AG08396 (cell line): ENCODE results near the gene KRTAP12-4.
"Not testable (repeated sequence)": the region's sequence is repeated elsewhere in the genome, so short reads cannot be mapped to it uniquely, and the experiment has no call there.

Experiments used
- DNase-seq: peaks from one replicate; pipeline ENCODE4 v3.0.0; 2012; ENCODE audit warnings: low spot score, mixed read lengths

Gene KRTAP12-4

DNA sequence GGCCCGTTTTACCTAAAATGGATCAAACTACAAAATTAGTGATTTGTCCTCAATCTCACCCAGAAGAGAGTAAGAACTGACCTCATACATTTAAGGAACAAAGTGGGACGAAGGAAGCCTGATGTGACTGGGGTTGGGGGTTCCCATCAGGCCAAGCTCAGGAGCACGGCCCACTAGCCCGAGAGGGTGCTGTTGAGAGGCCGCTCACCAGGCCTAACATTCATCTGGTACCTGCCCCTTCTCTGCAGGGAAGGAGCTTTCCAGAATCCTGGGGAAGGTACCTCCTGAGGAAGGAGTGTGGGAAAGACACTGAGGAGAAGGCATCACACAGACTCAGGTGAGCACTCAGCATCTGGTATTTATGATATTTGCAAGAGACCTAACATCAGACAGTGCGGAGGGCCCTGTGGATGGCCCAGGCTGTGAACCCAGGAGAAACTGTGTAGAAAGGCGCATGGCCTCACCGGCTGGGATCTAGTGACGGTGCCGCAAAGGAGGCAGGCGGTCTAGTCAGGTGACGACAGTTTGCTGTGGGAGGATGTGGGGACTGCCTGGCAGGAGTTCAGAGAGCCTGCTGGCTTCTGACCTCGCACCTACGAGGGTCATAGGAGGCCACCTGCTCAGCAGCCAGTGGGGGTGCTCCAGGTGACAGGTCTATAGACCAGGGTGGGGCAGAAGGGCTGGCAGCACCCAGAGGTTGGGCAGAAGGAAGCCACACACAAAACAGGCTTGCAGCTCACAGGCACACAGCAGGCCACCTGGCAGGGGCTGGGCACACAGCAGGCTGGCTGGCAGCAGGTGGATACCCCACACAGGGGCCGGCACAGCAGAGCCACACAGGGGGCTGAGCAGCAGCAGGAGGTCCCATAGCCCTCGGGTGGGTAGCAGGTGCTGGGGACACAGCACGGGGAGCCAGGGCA, 543 bp downstream of the KRTAP12-4 start:
- no peak for DNase-seq

DNA sequence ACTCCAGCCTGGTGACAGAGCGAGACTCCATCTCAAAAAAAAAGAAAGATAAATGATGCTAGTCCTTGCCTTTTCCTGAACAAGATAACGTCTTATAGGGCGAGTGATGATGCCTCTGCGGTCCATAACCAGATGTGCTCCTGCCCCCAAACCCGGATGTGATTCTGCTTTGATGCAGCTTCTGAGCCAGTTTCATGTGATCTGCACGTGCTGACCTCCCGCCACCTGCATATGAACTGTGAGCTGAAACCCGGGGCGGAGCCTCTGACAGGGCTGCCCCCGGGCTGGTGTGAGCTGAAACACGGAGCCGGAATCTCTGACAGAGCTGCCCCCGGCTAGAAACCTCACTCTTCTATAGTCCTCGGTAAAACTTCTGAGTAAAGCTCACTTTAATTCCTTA, 1.3 kb downstream of the KRTAP12-4 start:
- DNase-seq, result no peak

DNA sequence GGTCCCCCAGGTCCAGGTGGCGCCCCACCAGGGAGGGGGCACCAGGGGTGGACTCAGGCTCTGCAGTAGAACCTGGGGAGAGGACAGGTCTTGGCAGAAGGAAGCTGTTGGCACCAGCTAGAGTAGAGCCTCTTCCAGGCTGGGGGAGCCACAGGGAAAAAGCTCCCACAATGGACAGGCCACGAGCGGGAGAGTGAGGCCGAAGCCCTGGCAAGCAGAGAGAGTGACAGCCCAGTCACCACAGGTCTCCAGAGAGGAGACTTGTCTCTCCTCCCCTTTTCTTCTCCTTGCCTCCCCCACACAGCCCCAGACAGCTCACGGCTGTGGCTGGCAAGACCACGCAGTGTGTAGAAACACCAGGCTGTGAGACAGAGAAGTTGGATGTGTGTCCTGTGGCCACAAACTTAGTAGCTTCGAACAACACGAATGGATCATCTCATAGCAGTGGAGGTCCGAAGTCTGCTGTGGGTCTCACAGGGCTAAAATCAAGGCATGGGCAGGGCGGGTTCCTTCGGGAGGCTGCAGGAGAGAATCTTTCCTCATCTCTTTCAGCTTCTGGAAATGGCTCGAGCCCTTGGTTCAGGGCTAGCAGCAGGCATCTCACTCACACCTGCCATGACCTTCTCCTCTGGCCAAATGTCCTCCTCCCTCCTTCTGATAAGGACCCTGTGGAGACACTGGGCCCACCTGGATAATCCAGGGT, 3.3 kb downstream of the KRTAP12-4 start:
- DNase-seq, result no peak

DNA sequence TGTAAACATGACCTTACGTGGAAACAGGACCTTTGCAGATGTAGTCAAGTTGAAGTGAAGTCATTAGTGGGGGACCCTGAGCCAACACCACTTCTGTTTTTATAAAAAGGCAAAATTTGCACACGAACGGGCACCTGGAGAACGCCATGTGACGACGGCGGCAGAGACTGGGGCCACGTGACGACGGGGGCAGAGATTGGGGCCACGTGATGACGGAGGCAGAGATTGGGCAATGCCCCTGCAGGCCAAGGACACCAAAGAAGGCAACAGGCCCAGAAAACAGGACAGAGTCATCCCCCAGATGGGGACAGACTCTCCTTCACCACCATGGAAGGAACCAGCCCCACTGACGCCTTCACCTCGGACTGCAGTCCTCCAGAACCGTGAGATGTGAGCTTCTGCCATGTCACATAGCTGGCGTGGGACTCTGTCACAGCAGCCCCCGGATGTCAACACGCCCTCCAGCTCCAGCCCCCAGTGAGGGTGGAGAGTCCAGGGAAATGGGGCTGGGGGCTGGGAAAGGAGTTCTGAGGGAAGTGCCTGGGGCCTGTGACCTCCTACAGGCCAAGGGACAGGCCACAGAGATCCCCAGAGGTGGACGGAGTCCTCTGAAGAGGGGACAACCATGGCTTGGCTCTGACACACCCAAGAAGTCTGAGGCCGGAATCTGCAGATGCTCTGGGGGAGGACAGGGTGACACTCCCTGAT, 4.0 kb downstream of the KRTAP12-4 start:
- no peak for DNase-seq

DNA sequence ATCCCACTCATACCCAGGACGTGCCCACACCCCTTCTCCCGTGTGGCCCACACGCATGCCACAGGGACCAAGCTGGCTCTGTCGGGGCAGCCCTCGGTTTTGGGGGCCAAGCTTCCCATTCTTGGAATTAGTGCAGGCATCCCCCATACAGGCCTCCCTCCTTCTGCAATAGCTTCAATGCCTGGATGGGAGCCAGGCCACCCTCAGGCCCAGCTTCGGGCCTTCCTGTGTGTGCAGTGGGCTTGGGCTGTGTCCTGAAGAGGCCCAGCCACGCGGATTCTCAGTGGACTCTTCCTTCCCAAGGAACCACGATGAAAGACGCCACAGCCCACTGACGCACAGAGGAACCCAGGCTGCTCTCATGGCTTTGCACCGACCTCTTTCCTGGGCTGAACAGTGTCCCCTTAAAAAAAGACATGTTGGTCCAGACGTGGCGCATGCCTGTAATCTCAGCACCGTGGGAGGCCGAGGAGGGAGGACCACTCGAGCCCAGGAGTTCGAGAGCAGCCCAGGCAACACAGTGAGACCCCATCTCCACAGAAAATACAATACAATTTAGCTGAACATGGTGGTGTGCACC, 4.8 kb downstream of the KRTAP12-4 start:
- DNase-seq, result no peak

DNA sequence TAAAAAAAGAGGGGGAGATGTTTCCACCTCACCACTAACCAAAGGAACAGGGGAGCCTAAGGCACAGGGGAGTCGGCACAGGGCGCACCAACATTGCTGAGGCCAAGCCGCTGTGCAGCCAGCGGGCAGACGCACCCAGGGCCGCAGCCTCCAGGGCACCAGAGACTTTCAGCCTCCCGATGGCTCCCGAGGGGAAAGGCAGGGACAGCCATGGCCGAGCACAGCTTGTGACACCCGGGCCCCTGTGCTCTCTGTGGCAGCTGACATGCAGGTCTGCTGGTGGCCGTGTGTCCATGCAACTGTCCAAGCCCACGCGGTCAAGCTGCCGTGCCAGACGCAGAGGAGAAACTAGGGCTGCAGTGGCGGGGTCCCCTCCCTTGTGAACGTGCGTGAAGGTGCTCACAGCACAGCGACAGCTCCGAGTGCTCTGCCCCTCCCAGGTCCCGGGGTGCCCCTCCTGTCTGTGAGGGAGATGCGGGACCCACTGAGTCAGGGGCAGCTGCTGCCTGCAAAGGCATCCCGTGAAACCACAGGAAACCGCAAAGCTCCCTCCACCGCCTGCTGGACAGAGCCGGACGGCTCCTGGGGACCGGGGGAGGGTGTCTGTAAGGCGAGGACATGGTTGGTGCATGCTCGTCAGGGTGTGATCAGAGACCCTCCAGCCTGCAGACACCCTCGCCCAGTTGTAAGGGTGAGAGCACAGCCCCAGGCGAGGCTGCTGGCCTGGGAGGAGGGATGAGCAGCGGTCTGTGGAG, 5.7 kb downstream of the KRTAP12-4 start:
- no peak for DNase-seq

DNA sequence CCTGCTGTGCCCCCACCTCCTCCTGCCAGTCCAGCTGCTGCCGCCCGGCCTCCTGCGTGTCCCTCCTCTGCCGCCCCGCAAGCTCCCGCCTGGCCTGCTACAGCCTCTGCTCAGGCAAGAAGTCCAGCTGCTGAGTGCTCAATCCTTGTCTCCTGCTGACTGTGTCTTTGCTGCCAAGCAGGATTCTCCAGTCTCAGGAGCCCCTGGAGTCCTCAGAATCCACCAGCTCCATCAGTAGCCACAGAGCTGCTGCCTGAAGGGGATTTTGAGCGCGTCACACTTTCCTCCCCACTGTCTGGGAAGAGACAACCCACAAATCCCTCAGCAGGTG, 7.3 kb downstream of the KRTAP12-4 start:
- no peak for DNase-seq

DNA sequence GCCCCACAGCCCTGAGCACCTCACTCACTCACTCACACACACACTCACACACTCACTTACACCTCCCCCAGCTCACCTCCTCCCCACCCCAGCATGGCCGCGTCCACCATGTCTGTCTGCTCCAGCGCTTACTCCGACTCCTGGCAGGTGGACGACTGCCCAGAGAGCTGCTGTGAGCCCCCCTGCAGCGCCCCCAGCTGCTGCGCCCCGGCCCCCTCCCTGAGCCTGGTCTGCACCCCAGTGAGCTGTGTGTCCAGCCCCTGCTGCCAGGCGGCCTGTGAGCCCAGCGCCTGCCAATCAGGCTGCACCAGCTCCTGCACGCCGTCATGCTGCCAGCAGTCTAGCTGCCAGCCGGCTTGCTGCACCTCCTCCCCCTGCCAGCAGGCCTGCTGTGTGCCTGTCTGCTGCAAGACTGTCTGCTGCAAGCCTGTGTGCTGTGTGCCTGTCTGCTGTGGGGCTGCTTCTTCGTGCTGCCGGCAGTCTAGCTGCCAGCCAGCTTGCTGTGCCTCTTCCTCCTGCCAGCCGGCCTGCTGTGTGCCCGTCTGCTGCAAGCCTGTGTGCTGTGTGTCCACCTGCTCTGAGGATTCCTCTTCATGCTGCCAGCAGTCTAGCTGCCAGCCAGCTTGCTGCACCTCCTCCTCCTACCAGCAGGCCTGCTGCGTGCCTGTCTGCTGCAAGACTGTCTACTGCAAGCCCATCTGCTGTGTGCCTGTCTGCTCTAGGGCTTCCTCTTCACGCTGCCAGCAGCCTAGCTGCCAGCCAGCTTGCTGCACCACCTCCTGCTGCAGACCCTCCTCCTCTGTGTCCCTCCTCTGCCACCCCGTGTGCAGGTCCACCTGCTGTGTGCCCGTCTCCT, 7.9 kb downstream of the KRTAP12-4 start, which contains the start of gene KRTAP10-11:
TSS of gene KRTAP10-11 (plus strand) at position 49 of the 856 bp plus-strand sequence. CDS start at position 94, 45 bp downstream.
- DNase-seq, result not testable (repeated sequence)

DNA sequence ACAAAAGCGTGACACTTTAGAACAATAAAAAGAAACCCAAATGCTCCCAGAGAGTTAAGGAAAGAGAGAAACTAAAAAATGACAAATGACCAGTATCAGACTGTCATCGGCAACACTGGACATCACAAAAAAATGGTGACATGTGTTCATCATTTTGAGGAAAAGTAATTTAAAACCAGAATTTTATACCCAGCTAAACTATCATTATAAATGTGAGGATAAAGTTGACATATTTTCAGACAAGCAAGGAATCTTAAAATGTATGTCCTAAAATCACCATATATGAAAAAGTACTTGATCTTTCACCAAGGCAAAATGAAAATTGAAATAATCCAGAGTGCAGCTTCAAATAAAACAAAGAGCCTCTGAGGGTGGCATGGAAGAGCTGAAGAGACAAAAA, 9.6 kb downstream of the KRTAP12-4 start:
- no peak for DNase-seq

DNA sequence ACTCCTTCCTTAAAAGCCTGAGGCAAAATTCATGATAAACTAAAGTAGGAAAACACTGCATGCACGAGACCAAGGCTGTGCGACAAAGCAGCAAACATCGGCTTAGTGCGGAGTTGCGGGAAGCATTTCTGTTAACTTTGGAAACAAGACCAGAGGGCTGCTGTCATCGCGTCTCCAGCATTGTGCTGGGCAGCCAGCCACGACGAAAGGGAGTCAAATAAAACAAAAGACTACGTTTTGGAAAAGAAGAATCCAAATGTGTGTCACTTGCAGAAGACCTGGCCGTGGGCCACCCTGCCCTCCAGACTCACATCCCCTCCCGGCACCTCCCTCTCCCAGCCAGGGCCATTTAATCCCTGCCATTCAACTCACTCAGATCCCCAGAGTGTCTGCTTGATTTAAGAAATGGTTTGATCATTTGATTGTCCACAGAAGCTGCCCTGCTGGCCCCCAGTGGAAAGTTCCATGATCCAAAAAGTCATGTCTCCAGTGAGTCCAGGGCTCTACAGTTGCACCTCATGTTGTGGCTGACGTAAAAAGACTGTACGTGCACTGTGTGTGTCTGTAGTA, 10.6 kb downstream of the KRTAP12-4 start:
- DNase-seq, result no peak

DNA sequence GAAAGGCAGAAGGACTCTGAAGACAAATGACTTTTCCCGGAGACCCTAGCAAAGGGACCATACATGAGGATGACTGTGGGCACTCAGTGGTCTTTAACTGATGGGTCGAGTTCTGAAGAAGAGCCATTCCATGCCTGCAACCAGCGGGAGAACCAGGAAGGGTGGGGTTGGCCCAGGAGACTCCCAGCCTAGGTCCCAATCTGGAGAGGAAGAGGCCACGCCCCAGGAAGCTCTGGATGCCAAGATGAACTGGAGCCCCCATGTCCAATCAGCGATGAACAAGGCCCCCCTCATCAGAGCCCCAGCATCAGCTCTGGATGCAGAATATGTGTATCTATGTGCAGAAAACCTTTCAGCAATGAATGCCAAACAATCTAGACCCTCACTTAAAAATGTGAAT, 13.7 kb downstream of the KRTAP12-4 start:
- DNase-seq, result no peak

DNA sequence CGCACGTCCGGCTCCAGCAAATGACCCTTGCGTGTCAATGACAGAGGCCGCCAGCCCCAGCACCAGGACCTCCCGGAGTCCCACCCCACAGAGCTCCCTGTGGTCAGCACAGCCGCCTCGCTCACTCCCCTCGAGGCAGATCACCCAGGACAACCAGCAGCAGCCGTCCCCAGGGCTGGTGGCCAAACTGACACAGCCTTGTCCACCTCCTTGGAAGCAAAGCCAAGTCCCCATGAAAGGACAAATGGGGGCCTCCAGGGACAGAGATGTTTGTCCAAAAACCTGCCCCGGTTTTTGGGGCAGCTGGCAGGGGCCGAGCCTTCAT, 15.2 kb downstream of the KRTAP12-4 start:
- no peak for DNase-seq

DNA sequence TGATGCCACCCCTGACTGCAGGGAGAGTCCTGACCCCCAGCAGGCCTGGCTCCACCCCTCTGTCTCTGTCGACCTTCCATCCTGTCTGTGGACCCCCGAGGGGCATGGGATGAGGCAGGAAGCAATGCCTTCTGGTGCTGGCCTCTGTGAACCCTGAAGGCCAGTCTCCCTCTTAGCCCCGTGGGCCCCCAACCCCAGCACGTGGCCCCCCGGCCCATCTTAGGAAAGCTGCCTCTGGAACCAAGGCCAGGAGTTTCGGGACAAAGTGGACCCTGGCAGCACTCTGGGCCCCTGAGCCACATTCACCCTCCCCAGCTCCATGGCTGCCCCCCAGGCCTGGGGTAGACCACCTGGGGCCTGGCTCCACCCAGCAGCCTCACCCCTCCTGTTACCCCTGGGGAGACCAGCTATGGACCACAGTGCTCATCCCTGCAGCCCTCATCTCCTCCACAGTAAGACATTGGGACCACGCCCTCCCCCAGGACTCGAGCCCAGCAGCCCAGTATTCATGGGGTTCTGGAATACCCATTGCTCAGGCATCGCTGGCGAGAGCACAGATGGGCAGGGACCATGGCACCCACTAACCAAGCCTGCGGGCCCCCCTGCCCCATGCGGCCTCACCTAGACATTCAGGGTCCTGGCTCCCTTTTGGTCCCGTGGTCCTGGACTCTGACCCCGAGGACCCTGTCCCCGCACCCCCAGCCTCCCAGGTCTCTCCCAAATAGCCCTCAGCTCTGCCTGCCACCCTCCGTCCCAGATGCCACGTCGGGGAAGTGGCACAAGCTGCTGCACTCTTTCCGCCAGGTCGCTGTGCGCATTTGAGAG, 15.7 kb downstream of the KRTAP12-4 start:
- not testable (repeated sequence) for DNase-seq

DNA sequence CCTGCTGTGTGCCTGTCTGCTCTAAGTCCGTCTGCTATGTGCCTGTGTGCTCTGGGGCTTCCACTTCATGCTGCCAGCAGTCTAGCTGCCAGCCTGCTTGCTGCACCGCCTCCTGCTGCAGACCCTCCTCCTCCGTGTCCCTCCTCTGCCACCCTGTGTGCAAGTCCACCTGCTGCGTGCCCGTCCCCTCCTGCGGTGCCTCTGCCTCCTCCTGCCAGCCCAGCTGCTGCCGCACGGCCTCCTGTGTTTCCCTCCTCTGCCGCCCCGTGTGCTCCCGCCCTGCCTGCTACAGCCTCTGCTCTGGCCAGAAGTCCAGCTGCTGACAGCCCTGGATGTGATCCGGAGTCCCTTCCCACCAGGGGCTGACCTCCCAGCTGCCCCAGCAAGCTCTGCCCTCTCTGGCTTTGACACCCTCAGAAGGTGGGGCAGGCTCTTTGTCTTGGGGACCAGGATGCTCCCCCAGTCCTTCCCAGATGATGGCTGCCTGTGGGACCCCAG, 16.6 kb downstream of the KRTAP12-4 start:
- DNase-seq, result not testable (repeated sequence)

DNA sequence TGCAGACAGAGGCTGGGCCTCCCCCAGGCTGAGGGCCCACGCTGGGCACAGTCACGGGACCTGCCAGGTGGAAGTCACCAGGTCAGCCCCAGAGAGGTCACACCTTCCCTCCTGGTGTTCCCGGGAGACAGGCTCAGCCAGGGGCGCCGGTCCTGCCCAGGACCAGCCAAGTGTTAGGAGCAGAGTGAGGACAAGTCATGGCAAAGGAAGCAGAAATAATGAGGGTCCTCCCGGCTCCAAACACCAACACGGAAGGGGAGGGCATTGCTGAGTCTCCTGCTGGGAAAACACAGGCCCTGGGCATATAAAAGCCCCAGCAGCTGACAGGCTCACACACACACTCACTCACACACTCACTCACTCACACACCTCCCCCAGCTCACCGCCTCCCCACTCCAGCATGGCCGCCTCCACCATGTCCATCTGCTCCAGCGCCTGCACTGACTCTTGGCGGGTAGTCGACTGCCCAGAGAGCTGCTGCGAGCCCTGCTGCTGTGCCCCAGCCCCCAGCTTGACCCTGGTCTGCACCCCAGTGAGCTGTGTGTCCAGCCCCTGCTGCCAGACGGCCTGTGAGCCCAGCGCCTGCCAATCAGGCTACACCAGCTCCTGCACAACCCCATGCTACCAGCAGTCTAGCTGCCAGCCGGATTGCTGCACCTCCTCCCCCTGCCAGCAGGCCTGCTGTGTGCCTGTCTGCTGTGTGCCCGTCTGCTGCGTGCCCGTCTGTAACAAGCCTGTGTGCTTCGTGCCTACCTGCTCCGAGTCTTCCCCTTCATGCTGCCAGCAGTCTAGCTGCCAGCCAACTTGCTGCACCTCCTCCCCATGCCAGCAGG, 17.2 kb downstream of the KRTAP12-4 start, which contains the start of gene KRTAP10-10:
TSS of gene KRTAP10-10 (plus strand) at position 339 of the 833 bp plus-strand sequence. CDS start at position 401, 62 bp downstream.
- DNase-seq, result no peak

DNA sequence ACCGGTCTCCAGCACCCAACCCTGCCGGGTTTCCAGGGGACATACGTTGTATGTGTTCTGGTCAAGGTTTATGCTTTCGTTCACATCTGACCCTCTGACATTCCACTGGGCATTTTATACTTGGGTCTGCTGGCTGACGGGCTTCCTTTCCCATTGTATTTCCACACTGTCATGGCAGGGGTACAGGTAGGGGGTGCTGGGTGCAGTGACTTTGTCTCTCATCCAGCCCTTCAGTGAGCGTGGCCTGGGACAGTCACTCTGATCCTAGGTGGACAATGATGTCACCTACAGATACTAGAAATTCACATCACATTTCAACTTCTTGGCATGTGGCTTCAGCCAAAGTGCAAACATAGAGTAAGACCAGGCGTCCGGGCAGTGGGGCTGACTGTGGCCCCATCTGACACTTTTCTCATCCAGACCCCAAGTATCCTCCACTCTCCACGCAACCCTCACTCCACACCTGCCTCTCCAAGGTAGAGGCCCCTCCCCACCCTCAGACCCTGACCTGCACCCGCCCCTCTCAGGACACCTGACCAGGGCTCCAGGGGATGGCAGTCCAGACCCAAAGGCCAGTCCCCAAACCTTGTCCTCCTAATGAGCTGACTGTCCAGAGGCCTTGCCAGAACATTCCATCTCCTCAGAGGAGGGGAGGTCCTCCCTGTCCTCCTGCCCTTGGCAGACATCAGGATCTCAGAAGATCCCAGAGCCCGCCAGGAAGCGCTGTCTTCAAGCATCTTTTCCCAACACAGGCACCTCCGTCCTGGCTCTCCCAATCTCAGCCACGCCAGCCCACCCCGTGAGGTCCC, 18.0 kb downstream of the KRTAP12-4 start:
- DNase-seq, result no peak

DNA sequence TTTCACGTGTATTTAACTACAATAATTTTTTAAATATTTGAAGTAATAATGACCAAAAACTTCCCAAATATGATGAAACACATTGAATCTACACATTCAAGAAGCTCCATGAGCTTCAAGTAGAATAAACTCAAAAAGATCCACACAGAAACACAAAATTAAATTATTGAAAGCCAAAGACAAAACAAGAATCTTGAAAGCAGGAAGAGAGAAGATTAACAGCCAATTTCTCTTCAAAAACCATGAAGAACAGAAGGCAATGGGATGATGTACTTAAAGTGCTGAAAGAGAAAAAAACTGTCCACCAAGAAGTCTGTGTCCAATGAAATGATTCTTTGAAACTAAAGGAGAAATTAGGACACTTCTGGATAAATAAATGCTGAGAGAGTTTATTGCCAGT, 22.4 kb downstream of the KRTAP12-4 start:
- no peak for DNase-seq
